K562 (cell line): ENCODE results near the gene ZC3H15.

ENCODE experiments used
- ARHGAP35 ChIP-seq: fragments of 450-650 bp; IDR thresholded peaks from 2 replicates; pipeline ENCODE4 v1.6.1; 2018; ENCODE audit not compliant: partially characterized antibody
- ESRRB ChIP-seq: fragments of 250-450 bp; sonication (Bioruptor Pico); IDR thresholded peaks from 2 replicates; pipeline ENCODE4 v1.5.0; 2020; ENCODE audit warnings: mild to moderate bottlenecking, moderate library complexity, borderline replicate concordance
- KLF10 ChIP-seq: fragments of 250-450 bp; sonication (Bioruptor Pico); IDR thresholded peaks from 2 replicates; pipeline ENCODE4 v1.6.1; 2021; ENCODE audit warnings: matching md5 sums
- NRF1 ChIP-seq, 2 experiments: fragments of 450-650 bp; IDR thresholded peaks in 1 of 2; conservative IDR thresholded peaks in 1 of 2; 2 replicates each; pipeline ENCODE4 v1.6.1; 2014; ENCODE audit warnings: mild to moderate bottlenecking in 2 of 2
- TF ChIP-seq, protein P1 (sequence below): sonication (generic); formaldehyde crosslinking; IDR thresholded peaks from 2 replicates; pipeline ENCODE4 v1.8.0; 2022; ENCODE audit warnings: missing genetic modification reagents, mild to moderate bottlenecking, moderate library complexity, borderline replicate concordance

DNA sequence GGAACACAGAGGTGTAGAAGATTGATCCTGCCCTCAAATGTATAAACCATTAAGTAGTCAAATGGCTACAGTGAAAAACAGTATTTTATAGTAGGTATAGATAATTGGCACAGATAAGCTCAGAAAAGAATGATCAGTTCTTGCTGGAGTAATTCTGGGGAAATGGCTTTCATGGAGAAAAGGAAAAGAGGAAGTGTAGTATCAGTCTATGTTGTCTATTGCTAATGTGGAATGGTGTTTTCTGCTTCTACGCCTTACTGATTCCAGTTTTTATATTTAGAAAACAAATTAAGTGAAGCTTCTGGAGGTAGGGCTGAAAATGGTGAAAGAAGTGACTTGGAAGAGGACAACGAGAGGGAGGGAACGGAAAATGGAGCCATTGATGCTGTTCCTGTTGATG is 22.2 kb downstream of the ZC3H15 start:
- TF ChIP-seq, protein P1, sequence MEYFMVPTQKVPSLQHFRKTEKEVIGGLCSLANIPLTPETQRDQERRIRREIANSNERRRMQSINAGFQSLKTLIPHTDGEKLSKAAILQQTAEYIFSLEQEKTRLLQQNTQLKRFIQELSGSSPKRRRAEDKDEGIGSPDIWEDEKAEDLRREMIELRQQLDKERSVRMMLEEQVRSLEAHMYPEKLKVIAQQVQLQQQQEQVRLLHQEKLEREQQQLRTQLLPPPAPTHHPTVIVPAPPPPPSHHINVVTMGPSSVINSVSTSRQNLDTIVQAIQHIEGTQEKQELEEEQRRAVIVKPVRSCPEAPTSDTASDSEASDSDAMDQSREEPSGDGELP: no peak
- TF ChIP-seq KLF10 (CRISPR knock-in tag): no peak
- no peak for TF ChIP-seq ESRRB (CRISPR knock-in tag)
- no peak for TF ChIP-seq ARHGAP35
- TF ChIP-seq NRF1 (conservative IDR thresholded peaks at IDR 0.05 in 1 of 2, IDR thresholded peaks at IDR 0.05 in 1 of 2): no peak
